Nephron (organoid): ENCODE results near the gene SLX9.

Source experiments
- H3K27ac Mint-ChIP-seq, 3 experiments: 2 replicates each; pipeline ENCODE4 v1.8.0; 2020; ENCODE audit warnings: mixed read lengths in 3 of 3, mild to moderate bottlenecking in 2 of 3, moderate library complexity in 1 of 3
- H3K27me3 Mint-ChIP-seq: 2 replicates; pipeline ENCODE4 v1.8.0; 2021; ENCODE audit warnings: low read depth, mild to moderate bottlenecking, moderate library complexity, mixed read lengths
- H3K36me3 Mint-ChIP-seq: 2 replicates; pipeline ENCODE4 v1.8.0; 2020; ENCODE audit warnings: low read depth, mixed read lengths
- H3K4me1 Mint-ChIP-seq: 2 replicates; pipeline ENCODE4 v1.8.0; 2020; ENCODE audit warnings: mixed read lengths
- H3K4me3 Mint-ChIP-seq, 3 experiments: 2 replicates each; pipeline ENCODE4 v1.8.0; 2020; ENCODE audit warnings: mild to moderate bottlenecking in 3 of 3, mixed read lengths in 3 of 3, moderate library complexity in 2 of 3
- H3K9me3 Mint-ChIP-seq: 2 replicates; pipeline ENCODE4 v1.8.0; 2020; ENCODE audit warnings: mixed read lengths
- TF ChIP-seq, protein P1 (sequence below), 3 experiments: fragments of 200-600 bp; sonication (generic); IDR thresholded peaks; one replicate each; pipeline ENCODE4 v1.5.0; 2021; ENCODE audit warnings: antibody characterized with exemption in 3 of 3; ENCODE audit not compliant: unreplicated experiment in 3 of 3

The SLX9 gene

DNA sequence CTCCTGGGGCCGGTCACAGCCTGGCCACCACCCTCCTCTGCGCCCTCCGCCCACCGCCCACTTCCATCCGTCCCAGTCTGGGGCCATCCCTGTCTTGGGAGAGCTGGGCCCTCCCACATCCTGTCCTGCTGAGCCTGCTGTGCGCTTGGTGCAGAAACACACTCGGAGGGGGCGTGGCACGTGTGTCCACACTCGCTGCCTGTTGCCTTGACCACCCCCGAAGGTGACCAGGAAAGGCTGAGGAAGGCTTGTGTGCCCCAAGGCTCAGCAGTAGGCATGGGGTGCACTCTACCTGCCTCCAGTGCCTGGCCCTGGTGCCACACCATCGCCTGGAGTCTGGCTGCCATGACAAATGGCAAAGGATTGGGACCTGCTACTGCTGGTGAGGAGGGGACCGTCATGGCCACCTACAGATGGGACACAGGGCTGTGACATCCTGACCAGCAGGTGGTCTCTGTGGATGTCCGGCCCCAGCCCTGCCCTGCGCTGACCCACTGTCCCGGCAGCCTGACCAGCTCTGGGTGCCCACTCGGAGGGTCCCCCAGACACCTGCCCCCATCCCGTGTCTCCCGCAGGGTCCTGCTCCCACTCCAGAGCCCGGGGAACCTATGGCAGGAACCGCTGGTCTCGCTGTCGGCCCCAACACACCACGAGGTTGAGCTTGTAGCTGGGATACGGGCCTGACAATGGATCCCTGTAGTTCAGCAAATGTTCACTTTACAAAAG lies 43.1 kb upstream of the SLX9 start:
- TF ChIP-seq, protein P1, sequence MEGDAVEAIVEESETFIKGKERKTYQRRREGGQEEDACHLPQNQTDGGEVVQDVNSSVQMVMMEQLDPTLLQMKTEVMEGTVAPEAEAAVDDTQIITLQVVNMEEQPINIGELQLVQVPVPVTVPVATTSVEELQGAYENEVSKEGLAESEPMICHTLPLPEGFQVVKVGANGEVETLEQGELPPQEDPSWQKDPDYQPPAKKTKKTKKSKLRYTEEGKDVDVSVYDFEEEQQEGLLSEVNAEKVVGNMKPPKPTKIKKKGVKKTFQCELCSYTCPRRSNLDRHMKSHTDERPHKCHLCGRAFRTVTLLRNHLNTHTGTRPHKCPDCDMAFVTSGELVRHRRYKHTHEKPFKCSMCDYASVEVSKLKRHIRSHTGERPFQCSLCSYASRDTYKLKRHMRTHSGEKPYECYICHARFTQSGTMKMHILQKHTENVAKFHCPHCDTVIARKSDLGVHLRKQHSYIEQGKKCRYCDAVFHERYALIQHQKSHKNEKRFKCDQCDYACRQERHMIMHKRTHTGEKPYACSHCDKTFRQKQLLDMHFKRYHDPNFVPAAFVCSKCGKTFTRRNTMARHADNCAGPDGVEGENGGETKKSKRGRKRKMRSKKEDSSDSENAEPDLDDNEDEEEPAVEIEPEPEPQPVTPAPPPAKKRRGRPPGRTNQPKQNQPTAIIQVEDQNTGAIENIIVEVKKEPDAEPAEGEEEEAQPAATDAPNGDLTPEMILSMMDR (IDR thresholded peaks at IDR 0.05; ENCODE audit: unreplicated experiment in 3 of 3): no peak
- Mint-ChIP-seq H3K4me3 (no peak overlapping the region), H3K9me3 (no peaks in the 10 kb centered on the region), H3K4me1 (no peaks in the 10 kb centered on the region), H3K27ac (no peak overlapping the region), H3K27me3 (peaks cover 24% of the 10 kb centered on the region), H3K36me3 (no peaks in the 10 kb centered on the region)

DNA sequence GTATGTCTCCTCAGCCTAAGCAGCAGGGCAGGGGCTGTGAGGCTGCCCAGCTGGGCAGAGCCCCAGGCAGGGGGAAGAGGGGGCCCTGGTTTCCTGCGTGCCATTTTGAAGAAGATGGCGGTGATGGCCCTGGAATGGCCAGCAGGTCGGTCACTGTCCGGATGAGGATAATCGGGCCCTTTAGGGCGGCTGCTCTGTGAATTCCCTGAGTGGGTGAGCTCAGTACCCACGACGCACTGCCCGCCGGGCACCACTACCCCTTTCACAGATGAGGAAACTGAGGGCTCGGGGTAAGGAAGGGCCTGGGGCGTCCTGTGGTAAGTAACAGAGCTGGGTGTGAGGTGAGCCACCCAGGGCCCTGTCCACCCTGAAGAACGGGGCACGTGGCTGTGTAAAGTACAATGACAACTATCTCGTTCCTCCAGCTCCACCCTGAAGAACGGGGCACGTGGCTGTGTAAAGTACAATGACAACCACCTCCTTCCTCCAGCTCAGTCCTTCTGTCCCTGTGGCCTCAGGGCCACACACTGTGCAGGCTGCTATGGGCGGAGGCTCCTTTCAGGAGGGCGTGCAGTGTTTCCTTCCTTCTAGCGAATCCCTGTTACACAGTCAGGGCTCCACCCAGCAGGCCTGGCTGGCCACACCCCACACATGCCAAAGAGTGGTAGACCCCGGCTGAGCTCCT lies 42.4 kb upstream of the SLX9 start:
- no peaks in the 10 kb centered on the region for H3K36me3 Mint-ChIP-seq
- no peak overlapping the region for H3K27ac Mint-ChIP-seq
- H3K4me1 Mint-ChIP-seq: no peaks in the 10 kb centered on the region
- no peaks in the 10 kb centered on the region for H3K9me3 Mint-ChIP-seq
- no peak overlapping the region for H3K4me3 Mint-ChIP-seq
- TF ChIP-seq, protein P1 (IDR thresholded peaks at IDR 0.05; ENCODE audit: unreplicated experiment in 3 of 3): no peak
- H3K27me3 Mint-ChIP-seq: peaks cover 18% of the 10 kb centered on the region

GRCh38 chr21:44898011-44898488 lies 41.8 kb upstream of the SLX9 start:
- H3K9me3 Mint-ChIP-seq: no peaks in the 10 kb centered on the region
- TF ChIP-seq, protein P1 (IDR thresholded peaks at IDR 0.05; ENCODE audit: unreplicated experiment in 3 of 3): no peak
- no peak overlapping the region for H3K27ac Mint-ChIP-seq
- no peak overlapping the region for H3K4me3 Mint-ChIP-seq
- peaks cover 18% of the 10 kb centered on the region for H3K27me3 Mint-ChIP-seq
- H3K36me3 Mint-ChIP-seq: no peaks in the 10 kb centered on the region
- H3K4me1 Mint-ChIP-seq: no peaks in the 10 kb centered on the region

DNA sequence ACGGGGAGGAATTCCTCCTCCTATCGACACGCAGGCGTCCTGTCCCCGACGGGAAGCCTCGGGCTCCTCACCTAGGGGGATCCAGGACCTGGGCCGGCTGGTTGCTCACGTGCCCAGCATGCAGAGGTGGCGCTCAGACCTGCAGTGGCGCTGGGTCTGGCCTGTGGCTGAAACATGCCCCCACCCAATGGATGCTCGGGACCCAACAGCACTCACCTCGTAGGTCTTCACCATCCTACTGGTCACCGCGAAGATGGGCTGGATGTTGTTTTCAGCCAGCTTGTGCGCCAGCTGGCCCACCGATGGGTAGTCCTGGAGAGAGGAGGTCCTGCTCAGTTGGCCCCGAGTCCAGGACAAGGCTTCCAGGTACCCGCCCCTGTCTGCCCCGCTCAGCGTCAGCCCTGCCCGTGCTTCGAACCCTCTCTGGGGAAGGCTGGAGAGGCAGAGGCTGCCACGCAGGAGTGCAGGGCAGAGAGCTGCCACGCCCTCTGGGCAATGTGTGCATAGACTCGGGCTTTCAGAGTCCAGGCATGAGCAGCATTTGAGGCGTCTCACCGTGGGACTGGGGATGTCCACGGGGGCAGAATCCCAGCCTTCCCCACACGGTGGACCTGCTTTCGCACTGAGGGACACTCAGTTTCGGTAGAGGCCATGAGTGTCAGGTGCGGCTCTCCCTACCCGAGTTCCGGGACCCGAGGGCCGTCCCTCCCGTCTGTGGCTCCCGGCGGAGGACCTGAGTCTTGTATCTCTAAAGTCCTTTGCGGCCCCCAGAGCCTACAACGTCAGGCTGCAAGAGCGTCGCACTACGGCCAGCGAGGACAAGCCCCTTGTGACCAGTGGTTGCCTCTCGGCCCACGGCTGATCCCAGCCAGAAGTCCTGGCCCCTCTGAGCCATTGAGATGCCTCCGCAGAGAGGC lies 40.7 kb upstream of the SLX9 start:
- no peaks in the 10 kb centered on the region for H3K36me3 Mint-ChIP-seq
- H3K27me3 Mint-ChIP-seq: peaks cover 13% of the 10 kb centered on the region
- H3K9me3 Mint-ChIP-seq: no peaks in the 10 kb centered on the region
- no peaks in the 10 kb centered on the region for H3K4me1 Mint-ChIP-seq
- H3K4me3 Mint-ChIP-seq: no peak overlapping the region
- no peak overlapping the region for H3K27ac Mint-ChIP-seq
- TF ChIP-seq, protein P1 (IDR thresholded peaks at IDR 0.05; ENCODE audit: unreplicated experiment in 3 of 3): no peak

DNA sequence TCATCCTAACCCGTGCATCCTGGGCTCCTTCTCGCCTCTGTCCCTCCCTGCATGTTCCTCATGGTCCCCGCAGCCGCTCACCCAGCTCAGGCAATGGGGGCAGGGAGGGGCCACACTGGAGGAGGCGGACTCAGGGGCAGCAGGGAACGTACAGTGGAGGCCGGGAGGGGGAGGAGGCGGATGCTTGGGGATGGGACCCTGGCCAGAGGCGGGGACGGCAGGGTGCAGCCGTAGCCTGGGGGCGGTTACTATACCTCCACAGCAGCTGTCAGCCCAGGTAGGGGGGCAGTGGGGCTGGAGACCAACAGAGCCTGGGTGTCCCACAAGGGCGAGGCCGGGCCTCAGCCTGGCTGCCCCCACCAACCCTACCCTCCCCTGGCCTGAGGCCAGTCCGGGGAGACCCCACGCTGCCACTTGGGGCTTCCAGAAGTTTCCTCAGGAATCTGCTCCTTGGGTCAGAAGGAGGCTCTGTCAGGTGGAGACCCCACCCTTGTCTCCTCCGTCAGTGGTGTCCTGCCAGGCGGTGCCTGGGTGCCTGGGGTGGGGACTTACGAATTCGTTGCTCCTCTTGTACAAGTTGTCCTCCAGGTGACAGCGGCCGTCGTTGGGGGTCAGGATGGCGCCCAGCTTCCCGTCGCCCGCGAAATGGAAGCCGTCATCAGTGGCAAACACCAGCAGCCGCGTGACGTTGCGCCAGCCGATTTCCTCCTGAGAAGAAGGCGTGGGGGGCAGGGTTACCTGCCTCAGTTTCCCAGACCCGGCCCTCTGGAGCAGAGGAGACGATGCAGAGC lies 39.9 kb upstream of the SLX9 start:
- Mint-ChIP-seq H3K4me1 (no peaks in the 10 kb centered on the region), H3K36me3 (no peaks in the 10 kb centered on the region), H3K27me3 (peaks cover 18% of the 10 kb centered on the region), H3K4me3 (no peak overlapping the region), H3K27ac (no peak overlapping the region), H3K9me3 (no peaks in the 10 kb centered on the region)
- TF ChIP-seq, protein P1 (IDR thresholded peaks at IDR 0.05; ENCODE audit: unreplicated experiment in 3 of 3): no peak
